GM18508 (cell line): Measurements from ENCODE around the gene C20orf96.
"Not testable (repeated sequence)": the region's sequence is repeated elsewhere in the genome, so short reads cannot be mapped to it uniquely, and the experiment has no call there.

ENCODE experiments used
- ATAC-seq: cut with Tn5 transposase; IDR thresholded peaks from one replicate; pipeline ENCODE4 v1.9.1; 2021; ENCODE audit warnings: moderate number of reproducible peaks; ENCODE audit not compliant: insufficient read depth, unreplicated experiment

Gene C20orf96

DNA sequence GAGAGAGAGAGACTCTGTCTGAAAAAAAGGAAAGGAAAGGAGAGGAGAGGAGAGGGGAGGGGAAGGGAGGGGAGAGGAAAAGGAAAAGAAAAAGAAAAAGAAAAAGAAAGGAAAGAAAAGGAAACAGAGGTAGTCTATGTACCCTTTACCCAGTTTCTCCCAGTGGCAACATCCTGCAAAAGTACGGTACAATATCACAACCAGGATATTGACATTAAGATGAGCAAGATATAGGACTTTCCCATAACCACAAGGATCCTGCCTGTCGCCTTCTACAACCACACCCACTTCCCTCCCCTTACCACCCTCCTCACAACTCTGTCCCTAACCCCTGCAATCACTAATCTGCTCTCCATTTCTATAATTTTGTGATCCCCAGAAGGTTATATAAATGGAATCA is 4.0 kb downstream of the C20orf96 start:
- no peak for ATAC-seq

DNA sequence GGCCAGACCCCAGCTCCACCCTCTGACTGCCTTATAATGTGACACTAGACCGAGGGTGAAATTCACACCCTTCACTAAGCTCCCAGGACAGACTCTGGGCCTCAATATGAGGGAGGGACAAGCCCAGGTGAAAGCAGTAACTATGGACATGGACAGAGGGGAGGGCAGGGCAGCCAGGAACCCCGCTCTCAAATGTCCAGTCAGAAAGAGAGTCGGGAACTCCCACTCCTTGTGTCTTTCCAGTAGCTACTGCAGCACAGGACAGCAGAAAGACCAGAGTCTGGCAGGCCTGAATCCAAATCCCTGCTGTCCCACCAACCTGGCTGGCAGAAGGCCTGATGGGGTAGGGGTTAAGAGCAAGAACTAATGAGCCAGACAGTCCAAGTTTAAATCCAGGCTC is 6.4 kb downstream of the C20orf96 start:
- ATAC-seq: no peak

DNA sequence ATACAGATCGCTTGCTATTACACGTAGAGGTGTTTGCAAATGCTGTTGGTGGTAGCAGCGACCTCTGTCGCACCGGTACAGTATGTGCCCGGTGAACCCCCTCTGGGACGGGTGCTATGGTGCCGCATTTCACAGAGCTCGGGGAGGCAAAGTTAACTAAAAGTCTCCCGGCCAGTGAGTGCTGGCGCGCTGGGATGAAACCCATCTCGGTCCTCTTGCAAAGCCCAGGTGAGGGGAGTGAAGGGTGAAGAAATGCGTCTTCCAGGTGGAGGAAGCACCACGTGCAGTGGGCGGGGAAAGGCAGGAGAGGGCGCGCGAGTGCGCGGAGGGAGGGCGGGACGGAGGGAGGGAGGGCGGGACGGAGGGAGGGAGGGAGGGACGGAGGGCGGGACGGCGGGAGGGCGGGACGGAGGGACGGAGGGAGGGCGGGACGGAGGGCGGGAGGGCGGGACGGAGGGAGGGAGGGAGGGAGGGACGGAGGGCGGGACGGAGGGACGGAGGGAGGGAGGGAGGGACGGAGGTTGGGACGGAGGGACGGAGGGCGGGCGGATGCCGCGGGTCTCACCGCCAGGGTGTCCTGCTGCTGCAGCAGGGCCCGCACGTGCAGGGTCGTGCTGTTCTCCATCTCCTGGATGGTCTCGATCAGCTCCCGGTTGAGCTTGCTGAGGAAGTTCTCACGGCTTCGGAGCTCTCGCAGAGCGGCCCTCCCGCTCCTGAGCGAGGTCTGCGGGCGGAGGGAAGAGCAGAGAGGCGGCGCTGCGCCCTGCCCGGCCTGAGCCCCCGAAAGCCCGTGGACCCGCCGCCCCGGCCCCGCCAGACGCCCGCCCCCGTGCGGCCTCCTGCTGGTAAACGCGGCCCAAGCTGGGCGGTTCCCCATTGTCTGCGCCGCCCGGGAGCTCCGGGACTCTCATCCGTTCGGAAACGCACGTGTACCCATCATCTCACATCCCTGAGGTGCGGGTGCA is 11.7 kb downstream of the C20orf96 start:
- ATAC-seq: no peak

DNA sequence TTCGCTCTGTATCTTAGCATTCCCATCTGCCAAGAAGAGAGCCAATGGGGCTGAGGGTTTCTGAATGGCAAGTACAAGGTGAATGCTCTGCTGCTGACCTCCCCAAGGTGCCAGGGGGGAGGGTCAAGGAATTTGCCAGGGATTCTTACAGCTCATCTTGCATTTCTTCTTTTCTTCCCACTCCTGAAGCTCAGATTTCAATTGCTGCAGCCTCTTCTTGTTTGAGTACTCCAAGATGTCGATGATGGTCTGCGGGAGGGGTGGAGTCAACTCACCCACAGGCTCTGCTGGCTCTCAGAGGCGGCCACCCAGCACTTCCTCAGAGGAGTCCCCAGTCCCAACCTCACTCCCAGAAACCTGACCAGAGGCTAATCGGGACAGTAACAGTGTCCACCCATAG is 12.4 kb downstream of the C20orf96 start:
- no peak for ATAC-seq

DNA sequence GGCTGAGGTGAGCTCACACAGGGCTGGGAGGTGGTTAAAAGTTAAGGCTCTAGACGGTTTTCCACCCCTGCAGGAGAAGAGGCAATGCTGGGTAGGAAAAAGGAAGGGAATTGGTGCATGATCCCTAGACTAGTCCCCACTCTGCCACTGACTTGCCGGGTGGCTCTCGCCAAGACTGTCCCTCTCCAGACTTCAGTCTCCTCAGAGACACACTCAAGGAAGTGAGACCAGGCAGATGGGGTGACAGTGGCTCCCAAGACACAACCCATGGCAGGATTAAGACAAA is 13.1 kb downstream of the C20orf96 start:
- ATAC-seq: no peak

DNA sequence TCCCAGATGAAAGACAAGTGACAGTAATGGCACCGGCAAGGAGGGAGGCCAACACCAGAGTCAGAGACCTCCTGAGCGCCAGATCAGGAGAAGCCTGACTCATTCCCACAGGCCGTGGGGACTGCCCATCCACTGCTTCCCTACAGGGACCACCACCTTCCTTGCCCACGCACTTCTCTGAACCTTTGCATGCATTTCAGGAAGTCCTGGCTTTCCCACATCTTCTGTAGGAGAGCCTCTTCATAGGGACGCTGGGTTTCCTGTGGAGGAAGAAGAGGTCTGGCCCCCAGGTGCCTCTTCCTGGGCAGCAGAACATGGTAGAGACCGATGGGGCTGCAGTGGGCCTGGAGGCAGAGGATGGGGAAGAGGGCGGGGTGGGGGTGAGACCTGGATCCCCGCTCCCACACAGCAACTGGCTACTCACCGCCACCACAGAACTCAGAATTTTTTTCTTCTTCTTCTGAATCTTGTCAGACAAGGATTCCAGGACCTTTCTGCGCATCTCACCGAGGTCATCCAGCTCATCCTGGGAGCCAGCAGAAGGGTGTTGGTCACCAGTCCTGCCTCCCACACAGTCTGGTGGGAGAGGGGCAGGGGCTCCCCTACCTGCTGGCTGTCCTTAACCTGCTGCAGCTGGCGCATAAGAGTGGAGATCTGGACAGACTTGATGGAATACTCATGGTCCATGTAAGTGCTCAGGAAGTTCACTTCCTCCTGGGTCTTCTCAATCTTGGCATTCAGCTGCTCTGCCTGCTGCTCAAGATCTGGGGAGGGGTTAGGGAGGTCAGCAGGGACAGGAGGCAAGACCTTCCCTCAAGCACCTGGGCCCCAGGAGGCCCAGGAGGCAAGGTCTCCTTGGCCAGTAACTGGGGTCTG is 13.7 kb downstream of the C20orf96 start:
- ATAC-seq: no peak

DNA sequence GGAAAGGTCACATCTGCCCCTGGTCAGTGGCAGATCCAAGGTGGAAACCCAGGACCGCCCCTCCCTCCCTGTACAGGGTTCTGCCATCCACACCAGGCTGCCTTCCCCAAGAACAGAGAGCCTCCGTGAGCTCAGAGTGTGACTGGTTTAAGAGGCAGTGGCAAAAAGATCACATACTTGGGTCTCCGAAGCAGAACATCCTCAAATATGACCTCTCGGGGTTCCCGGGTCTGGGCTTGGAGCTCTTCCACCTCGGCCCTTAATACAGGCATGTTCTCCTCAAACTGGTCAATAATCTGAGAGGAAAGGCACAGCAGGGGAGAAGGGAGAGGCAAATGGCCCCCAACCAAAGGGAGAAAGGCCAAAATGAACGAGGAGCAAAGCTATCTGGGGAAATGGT is 14.8 kb downstream of the C20orf96 start:
- ATAC-seq: no peak

DNA sequence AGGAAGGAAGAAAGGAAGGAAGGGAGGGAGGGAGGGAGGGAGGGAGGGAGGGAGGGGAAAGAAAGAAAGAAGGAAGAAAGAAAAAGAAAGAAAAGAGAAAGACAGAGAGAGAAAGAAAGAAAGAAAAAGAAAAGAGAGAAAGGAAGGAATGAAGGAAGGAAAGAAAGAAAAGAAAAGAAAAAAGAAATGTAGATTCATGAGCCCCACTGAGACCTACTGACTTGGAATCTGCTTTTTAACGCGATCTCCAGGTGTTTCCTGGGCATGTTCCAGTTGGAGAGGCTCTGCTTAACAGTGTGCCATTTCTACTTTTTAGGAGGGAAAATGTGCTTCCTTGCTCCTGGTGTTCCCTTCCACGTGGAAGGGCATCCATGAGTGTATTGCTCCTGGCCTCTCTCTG is 16.7 kb downstream of the C20orf96 start:
- ATAC-seq: no peak

DNA sequence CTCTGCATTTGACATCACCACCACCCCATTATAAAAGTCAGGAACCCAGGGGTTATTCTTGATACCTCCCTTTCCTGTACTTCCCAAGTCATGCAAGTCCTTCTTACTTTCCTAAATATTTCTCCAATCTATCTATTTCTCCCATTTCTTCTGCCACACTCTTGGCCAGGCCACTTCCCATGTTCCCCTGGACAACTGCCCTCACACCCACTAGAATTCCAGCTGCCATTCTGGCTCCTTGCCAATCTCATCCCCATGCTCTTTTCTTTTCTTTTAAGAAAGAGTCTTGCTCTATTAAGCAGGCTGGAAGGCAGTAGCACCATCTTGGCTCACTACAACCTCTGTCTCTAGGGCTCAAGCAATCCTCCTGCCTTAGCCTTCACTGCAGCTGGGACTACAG is 17.8 kb downstream of the C20orf96 start:
- no peak for ATAC-seq

DNA sequence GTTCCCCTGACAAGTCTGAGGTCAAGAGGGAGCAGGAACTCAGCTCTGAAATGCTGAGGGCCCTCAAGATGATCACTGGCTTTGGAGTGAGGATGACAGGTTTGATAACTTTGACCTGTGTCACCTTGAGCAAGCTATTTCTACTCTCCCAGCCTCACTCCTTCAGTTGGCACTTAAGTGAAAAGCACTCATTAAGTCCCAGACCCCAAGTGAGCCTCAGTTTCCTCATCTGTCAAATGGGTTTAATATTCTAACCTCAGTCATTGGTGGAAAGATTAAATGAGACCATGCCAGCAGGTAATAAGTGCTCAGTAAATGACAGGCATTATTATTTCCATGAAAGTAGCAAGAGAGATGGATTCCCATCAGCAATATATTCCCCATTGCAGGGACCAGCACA is 19.0 kb downstream of the C20orf96 start:
- ATAC-seq: no peak

DNA sequence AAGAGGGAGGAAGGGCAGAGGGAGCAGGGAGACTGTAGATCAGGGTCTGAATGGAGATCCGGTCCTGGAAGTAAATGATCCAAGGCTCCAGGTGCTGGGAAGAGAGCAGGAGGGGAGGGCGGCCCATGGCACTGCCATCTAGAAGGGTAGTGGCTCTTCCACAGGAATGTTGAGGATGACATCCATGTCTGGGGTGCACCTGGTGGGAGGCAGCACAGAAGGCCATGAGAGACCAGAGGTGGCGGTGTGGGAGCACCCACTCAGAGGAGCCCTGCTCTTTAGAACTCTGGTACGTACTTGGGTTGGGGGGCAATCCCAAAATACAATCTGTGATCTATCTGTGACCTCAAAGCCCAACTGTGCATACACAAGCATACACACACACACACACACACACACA is 19.5 kb downstream of the C20orf96 start:
- ATAC-seq: no peak

DNA sequence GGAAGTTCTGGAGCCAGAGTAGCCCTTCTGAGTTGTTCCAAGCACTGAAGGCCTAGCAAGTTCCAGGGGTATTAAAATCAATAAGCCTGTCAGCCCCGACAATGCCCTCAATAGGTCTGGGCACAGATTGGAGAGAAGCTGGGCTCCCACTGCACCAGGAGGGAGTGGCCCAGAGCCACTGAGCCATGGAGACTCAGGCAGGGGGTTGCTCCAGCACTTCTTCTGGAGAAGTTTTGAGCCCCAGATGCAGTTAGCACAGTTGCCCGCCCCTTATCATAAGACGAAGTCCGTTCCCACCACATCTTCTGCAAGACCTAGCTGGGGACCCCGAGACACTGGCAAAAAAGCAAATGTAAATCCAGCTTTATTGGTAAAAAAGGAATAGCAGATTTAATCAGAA is 20.0 kb downstream of the C20orf96 start:
- no peak for ATAC-seq

DNA sequence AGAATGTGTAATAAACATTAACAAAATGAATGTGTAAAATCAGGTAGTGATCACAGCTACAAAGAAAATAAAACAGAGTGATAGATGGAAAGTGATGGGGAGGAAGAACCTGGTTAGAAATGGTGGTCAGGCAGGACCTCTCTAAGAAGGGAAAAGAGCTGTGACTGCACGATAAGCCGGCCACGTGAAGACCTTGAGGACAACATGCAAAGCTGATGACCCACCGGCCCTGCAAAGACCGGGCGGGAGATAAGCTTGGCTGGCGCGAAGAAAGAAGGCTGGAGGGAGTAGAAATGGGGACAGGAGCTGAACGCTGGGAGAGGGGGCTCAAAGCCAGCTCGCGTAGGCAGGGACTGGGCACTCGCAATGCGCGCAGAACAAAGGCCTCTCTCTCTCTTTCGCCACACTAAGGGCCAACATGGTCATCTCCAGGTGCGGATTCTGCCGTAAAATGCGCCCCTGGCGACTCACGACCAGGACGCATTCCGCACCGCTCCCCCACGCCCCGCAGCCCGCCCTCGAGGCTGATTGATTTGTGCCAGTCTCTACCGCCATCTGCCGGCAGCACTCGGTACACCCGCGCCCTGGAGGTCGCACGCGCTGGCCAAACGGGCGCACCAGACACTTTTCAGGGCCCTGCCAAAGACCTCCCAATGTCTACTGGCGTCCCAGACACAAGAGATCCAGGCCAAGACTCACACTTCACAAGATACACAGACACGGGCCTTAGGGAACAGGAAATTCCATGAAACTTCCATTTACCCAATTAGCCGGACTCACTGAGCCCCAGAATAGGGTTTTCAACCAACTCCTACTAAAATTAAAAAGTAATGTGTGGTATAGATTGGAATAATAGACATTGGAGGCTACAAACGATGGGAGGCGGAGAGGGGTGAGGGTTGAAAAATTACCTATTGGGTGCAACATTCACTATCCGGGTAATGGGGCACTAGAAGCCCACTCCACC is 23.7 kb downstream of the C20orf96 start:
- ATAC-seq: no peak

DNA sequence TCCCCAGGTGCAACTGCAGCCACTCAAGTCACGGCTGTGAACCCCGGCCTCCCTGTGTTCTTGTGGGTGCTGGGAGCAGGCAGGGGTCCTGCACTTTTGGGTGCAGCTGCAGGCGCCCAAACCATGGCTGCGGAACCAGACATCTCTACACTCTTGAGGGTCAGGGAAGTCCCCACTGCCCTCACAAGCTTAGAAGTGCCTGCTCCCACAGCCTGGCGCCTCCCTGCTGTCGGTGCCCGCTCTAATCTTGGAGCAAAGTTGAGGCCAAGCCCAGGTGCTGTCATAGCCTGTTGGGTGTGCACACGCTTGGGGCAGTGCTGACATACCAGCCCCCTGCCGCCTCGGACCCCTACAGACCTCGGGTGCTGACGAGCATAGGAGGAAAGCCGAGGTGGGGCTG is 26.8 kb downstream of the C20orf96 start:
- ATAC-seq: no peak

DNA sequence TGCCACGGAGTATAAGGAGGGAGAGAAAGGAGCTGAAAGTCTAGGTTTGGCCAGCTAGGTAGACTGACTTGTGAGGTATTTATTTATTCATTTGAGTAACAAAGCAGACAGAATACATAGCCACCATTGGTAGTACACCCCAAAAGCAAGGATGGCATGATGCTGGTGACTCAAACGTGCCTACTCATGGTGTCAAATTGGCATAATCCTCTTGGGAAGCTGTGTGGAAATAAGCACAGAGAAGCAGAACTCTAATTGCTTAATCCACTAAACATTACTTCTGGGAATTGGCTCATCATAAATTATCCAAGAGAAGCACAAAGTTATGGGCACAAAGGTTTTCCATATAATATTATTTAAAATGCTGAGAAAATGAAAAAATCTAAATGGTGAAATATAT is 30.6 kb downstream of the C20orf96 start:
- no peak for ATAC-seq

DNA sequence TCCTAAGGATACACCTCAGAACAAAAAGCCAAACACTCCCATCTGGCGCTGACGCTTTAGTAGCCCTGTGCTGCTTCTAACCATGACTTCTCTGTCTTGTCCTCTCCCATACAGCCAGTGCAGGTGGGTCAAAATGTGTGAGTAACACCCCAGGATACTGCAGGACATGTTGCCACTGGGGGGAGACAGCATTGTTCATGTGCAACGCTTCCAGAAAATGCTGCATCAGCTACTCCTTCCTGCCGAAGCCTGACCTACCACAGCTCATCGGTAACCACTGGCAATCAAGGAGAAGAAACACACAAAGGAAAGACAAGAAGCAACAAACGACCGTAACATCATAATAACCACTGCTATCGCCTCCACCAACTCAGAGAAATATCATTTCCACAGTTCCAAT is 31.6 kb downstream of the C20orf96 start:
- ATAC-seq: no peak

DNA sequence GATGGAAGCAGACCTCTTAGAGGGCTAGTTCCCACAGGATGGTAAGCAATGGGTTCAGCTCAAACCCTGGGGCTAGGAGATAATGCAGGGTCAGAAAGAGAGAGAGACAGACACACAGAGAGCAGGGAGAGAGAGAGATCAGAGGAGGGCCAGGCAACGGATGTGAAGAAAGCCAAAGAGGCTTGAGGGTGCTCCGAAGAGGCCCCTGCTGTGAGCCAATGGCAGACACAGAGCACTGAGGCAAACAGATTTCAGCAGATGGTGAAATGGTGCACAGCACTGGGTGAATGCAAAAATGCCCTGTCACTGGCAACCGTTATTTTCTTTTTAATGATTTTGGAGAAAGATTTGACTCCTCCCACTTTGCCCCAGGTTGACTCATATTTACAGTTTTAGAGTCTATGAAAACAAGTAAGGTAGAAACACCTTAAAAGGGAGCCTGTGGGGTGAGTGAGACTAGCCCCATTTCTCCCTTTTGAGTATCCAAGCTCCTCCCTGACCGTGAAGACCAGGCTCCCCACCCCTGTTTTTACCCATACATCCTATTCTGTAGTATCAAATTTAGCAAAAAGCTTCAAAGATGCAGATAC is 32.2 kb downstream of the C20orf96 start:
- no peak for ATAC-seq

DNA sequence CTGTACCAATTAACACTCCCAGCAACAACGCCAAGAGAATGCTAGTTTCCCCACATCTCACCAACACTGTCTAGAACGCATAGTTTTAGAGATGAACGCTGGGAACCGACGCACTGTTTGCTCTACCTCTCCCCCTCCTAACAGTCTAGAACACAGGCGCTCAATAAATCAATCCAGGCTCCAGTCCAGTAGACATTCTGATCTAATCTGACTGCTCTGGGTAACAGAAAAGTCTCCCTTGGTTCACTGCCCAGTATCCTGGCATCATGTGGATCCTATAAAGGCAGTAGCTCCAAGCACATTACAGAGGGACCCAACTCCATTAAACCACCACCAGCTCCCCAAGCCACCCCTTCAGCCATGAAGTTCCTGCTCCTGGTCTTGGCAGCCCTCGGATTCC is 33.1 kb downstream of the C20orf96 start, which contains the start of gene DEFB132:
TSS of gene DEFB132 (plus strand) at position 306 of the 400 bp plus-strand sequence. CDS start at position 361, 55 bp downstream.
- no peak for ATAC-seq

DNA sequence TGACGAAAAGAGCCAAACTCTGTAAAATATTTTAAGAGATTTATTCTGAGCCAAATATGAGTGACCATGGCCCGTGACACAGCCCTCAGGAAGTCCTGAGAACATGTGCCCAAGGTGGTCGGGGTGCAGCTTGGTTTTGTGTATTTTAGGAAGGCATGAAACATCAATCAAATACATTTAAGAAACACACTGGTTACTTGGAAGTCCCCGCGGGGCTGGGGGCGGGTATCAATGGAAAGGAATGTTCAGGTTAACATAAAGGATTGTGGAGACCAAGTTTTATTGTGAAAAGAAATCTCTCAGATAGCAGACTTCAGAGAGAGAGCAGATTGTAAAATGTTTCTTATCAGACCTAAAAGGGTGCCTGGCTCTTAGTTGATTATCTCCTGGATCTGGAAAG is 37.1 kb downstream of the C20orf96 start:
- ATAC-seq: not testable (repeated sequence)

DNA sequence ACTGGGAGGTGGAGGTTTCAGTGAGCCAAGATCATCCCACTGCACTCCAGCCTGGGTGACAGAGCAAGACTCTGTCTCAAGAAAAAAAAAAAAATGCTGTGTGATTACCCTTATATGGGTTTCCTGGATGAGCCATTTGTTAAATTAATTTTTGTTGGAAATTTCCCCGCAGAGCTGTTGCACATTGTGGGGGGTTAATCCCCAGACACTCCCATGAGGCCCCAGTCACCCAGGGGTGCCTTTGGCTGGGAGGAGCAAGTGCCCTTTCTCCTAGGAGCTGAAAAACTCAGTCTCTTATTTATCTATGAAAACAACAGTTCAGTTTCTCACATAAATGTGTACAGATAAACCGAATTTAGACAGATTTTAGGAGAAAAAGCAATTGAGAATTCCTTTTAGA is 37.7 kb downstream of the C20orf96 start:
- ATAC-seq: no peak
